ENCODE results near the gene INPP5E. TPM values are rescaled to one million over a fixed set of nuclear protein-coding genes. Genes with fewer than 3 reads are reported as not detected.

Gene INPP5E
- total and polyA plus RNA-seq, 12 donors = 2.3 to 27.1 (median 10.5) TPM

GRCh38 chr9:136437839-136438547 is 1.7 kb downstream of the INPP5E start:
- peak overlapping the region in 1 of 5 donors; percentile 7 for H3K27ac ChIP-seq
- 56 to 64% (median 58%) methylated on average over 34 to 37 of the region's 37 CpGs for WGBS, 4 donors
- H3K36me3 ChIP-seq (replicated peaks in 1 of 2) = peaks cover 0 to 32% of the 10 kb centered on the region in 2 donors
- H3K4me3 ChIP-seq = peak overlapping the region in 2 of 4 donors; percentile 79 to 97
- no peak for TF ChIP-seq POLR2A (IDR thresholded peaks at IDR 0.05)
- no peak for TF ChIP-seq CTCF (IDR thresholded peaks at IDR 0.05)
- H3K4me1 ChIP-seq (replicated peaks in 1 of 2) = peaks cover 26 to 43% of the 10 kb centered on the region in 2 donors
- intact Hi-C loops (cut with DNase I) = no loop called here
- no peak for DNase-seq
- H3K27me3 ChIP-seq = no peaks in the 10 kb centered on the region
- no peaks in the 10 kb centered on the region for H3K9me3 ChIP-seq (replicated peaks in 1 of 3)

GRCh38 chr9:136437430-136437829 is 2.2 kb downstream of the INPP5E start:
- intact Hi-C loops (cut with DNase I) = no loop called here

GRCh38 chr9:136436055-136436634 is 3.5 kb downstream of the INPP5E start:
- no peak overlapping the region for H3K4me3 ChIP-seq
- no peaks in the 10 kb centered on the region for H3K9me3 ChIP-seq (replicated peaks in 1 of 3)
- TF ChIP-seq CTCF (IDR thresholded peaks at IDR 0.05) (no peak), POLR2A (IDR thresholded peaks at IDR 0.05) (no peak)
- DNase-seq = no peak
- H3K4me1 ChIP-seq (replicated peaks in 1 of 2) = peaks cover 22 to 37% of the 10 kb centered on the region in 2 donors
- intact Hi-C loops (cut with DNase I) = no loop called here
- peaks cover 0 to 25% of the 10 kb centered on the region in 2 donors for H3K36me3 ChIP-seq (replicated peaks in 1 of 2)
- WGBS, 4 donors = 87 to 94% (median 90%) methylated on average over 18 to 25 of the region's 25 CpGs
- no peaks in the 10 kb centered on the region for H3K27me3 ChIP-seq
- H3K27ac ChIP-seq = no peak overlapping the region

More at GRCh38 chr9:136437430-136437829, 2.2 kb downstream of the INPP5E start:
- Histone ChIP-seq H3K9me3 (replicated peaks in 1 of 3) (no peaks in the 10 kb centered on the region), H3K36me3 (replicated peaks in 1 of 2) (peaks cover 0 to 32% of the 10 kb centered on the region in 2 donors), H3K4me3 (peak overlapping the region in 1 of 4 donors; percentile 97), H3K4me1 (replicated peaks in 1 of 2) (peaks cover 26 to 43% of the 10 kb centered on the region in 2 donors), H3K27me3 (no peaks in the 10 kb centered on the region), H3K27ac (peak overlapping the region in 1 of 5 donors; percentile 7)
- peak in 1 of 7 donors; percentile 16 for DNase-seq
- WGBS, 4 donors = 66 to 79% (median 72%) methylated on average over 8 of the region's 8 CpGs
- TF ChIP-seq CTCF (IDR thresholded peaks at IDR 0.05) (no peak), POLR2A (IDR thresholded peaks at IDR 0.05) (no peak)

GRCh38 chr9:136434580-136435169 is 5.0 kb downstream of the INPP5E start:
- no peak overlapping the region for H3K27ac ChIP-seq
- peaks cover 13 to 27% of the 10 kb centered on the region in 2 donors for H3K4me1 ChIP-seq (replicated peaks in 1 of 2)
- intact Hi-C loops (cut with DNase I) = no loop called here
- peaks cover 0 to 28% of the 10 kb centered on the region in 2 donors for H3K36me3 ChIP-seq (replicated peaks in 1 of 2)
- no peak for DNase-seq
- H3K9me3 ChIP-seq (replicated peaks in 1 of 3) = no peaks in the 10 kb centered on the region
- no peak overlapping the region for H3K4me3 ChIP-seq
- 91 to 97% (median 94%) methylated on average over 9 to 17 of the region's 17 CpGs for WGBS, 4 donors
- H3K27me3 ChIP-seq = no peaks in the 10 kb centered on the region
- TF ChIP-seq CTCF (IDR thresholded peaks at IDR 0.05) = no peak
- no peak for TF ChIP-seq POLR2A (IDR thresholded peaks at IDR 0.05)

Measured in adrenal gland (tissue), 12 donors.